ENCODE measurements around the gene PLEKHA7. TPM values are rescaled to one million over a fixed set of nuclear protein-coding genes. Genes with fewer than 3 reads are reported as not detected.

Gene PLEKHA7
- total and polyA plus RNA-seq, 5 donors: 16.2 to 44.6 (median 33.8) TPM

DNA sequence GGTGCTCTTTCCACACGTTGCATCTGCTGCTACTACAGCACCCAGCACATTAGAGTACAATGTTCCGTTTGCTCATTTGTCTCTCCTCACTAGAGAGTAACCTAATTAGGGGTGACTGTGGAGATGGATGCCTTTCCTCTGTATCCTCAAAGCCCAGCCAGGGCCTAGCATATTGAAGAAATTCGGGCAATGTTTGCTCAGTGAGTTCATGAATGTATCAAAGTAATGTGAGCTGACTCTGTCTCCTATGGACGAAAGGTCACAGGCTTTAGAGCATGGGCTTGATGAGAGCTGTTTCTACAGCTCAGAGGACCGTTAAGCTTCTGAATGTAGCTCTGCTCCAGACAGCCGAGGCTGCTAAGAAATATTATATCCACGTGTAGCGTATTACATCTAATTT lies 208.3 kb downstream of the PLEKHA7 start:
- no peak for DNase-seq
- intact Hi-C loops (cut with DNase I): no loop called here
- 69% methylated on average over 8 of the region's 8 CpGs for WGBS
- Histone ChIP-seq H3K9me3 (ENCODE audit: control insufficient read depth, low read length) (no peaks in the 10 kb centered on the region), H3K4me3 (ENCODE audit: low read length) (no peak overlapping the region), H3K4me1 (ENCODE audit: control insufficient read depth, insufficient read depth, low read length) (peaks cover 31% of the 10 kb centered on the region), H3K27ac (ENCODE audit: low read length) (no peak overlapping the region), H3K27me3 (ENCODE audit: control insufficient read depth, insufficient read depth) (no peaks in the 10 kb centered on the region)
- ATAC-seq: no peak

DNA sequence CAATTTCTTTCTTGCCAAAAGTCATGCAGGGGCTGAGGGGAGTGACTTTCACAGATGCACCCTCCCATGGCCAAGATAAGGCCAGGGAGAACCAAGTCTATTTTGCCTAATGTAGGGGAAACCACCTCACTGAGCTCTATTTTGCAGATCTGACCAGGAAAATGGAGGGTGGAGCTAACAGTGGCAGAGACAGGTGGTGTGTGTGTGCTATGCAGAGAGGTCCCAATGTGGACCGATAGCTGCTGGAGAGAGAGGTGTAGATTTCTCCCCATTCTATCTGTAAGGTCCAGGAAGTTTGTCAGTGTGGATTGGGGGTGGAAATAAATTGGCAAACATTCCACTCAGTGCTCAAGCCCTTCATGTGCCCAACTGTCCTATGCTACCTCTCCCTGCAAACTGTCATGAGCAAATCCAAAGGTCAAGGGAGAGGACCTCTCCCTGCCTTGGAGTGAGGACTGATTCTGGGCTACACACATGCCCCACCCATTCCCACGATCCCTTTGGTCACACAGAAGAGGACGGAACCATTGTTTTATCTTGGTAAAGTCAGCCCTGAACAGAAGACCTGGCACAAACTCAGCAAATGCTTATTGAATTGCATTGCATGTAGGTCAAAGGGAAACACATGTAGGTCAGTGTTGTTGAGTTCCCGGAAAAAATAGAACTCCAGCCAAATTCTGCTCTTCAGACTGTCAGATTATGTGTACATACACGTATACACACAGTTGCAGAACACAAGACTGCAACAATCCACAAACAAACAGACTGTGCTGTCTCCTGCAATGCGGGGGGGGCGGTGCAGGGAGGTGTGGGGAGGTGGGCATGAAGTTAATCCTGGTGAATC lies 209.9 kb downstream of the PLEKHA7 start:
- WGBS: 31% methylated on average over 7 of the region's 7 CpGs

DNA sequence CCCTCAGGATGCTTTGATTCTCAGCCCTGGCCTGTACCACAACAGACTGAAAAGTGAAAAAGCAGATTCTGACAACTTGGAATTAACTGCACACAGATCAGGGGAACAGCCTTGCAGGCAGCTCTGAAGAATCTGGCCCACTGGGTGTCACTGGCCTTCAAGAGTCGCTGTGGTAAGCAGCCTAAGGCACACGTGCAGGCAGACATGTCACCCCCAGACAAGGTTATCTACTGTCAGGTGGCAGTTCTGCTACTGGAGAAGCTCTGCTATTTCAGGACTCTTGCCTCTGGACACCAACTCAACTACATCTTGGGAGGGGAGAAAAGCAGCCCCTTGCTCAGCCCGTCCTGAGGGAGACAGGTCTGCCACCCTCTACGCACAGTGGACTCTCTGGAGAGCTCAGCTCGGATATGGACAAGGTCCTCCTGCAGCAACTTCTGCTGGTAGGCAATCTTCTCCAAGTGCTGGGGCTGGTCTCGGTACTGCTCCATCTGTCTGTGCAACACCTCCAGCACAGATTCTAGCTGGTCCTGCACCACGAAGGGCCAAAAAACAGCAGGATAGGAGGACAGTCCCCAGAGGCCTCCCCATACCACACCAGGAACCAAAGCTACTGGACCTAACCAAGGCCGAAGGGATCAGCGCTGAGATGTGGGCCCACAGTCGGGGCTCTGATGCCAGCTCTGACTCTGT lies 212.8 kb downstream of the PLEKHA7 start:
- 75% methylated on average over 10 of the region's 10 CpGs for WGBS
- ATAC-seq (peak; percentile 15 to 38), DNase-seq (no peak)
- no peak overlapping the region for H3K27ac ChIP-seq (ENCODE audit: low read length)
- intact Hi-C loops (cut with DNase I): no loop called here
- no peaks in the 10 kb centered on the region for H3K9me3 ChIP-seq (ENCODE audit: control insufficient read depth, low read length)
- peaks cover 20% of the 10 kb centered on the region for H3K4me1 ChIP-seq (ENCODE audit: control insufficient read depth, insufficient read depth, low read length)
- H3K4me3 ChIP-seq (ENCODE audit: low read length): no peak overlapping the region
- no peaks in the 10 kb centered on the region for H3K27me3 ChIP-seq (ENCODE audit: control insufficient read depth, insufficient read depth)

More for the DNA sequence above, 209.9 kb downstream of the PLEKHA7 start:
- H3K4me1 ChIP-seq (ENCODE audit: control insufficient read depth, insufficient read depth, low read length): peaks cover 24% of the 10 kb centered on the region
- H3K4me3 ChIP-seq (ENCODE audit: low read length): no peak overlapping the region
- intact Hi-C loops (cut with DNase I): no loop called here
- H3K9me3 ChIP-seq (ENCODE audit: control insufficient read depth, low read length): no peaks in the 10 kb centered on the region
- DNase-seq (no peak), ATAC-seq (peak; percentile 55 to 74)
- no peaks in the 10 kb centered on the region for H3K27me3 ChIP-seq (ENCODE audit: control insufficient read depth, insufficient read depth)
- peak overlapping the region; percentile 43 for H3K27ac ChIP-seq (ENCODE audit: low read length)

DNA sequence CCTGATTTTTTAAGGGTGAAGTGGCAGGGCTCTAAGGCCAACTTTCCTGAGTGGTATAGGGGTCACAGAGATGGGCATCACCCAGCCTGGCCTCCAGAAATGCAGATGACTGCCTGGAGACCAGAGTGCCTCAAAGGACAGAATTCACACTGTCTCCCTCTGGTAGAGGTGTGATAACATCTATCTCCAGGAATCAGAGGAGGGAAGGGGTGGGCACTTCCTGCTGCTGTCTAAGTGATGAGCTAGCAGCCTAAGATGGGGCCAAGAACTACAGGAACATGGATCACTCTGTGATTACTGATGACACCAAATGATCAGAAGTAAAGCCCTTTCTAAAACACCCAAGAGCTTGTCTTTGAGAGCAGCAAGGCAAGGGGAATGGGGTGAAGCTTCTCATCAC lies 213.8 kb downstream of the PLEKHA7 start:
- Histone ChIP-seq H3K27ac (ENCODE audit: low read length) (no peak overlapping the region), H3K4me3 (ENCODE audit: low read length) (no peak overlapping the region), H3K27me3 (ENCODE audit: control insufficient read depth, insufficient read depth) (no peaks in the 10 kb centered on the region), H3K4me1 (ENCODE audit: control insufficient read depth, insufficient read depth, low read length) (peaks cover 14% of the 10 kb centered on the region), H3K9me3 (ENCODE audit: control insufficient read depth, low read length) (no peaks in the 10 kb centered on the region)
- DNase-seq (no peak), ATAC-seq (no peak)
- intact Hi-C loops (cut with DNase I): no loop called here

DNA sequence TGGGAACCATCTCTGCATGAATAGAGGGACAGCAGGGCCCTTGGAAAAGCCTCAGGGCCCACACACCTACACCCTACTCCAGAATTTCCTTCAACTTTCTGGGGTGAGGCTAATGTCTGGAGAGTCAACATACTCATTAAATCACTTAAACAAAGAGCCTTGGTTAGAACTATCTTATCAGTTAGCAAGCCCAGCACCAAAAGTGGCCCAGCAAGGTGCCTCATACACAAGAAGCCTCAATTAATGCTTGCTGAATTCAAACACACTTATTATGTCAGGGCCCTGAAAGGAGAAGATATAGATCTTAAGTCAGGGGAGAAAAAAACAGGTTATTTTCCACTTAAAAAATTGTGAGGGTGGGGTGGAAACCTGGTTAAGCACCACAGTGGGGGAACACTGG lies 214.3 kb downstream of the PLEKHA7 start:
- Histone ChIP-seq H3K4me3 (ENCODE audit: low read length) (no peak overlapping the region), H3K4me1 (ENCODE audit: control insufficient read depth, insufficient read depth, low read length) (peaks cover 13% of the 10 kb centered on the region), H3K27ac (ENCODE audit: low read length) (no peak overlapping the region), H3K9me3 (ENCODE audit: control insufficient read depth, low read length) (no peaks in the 10 kb centered on the region), H3K27me3 (ENCODE audit: control insufficient read depth, insufficient read depth) (no peaks in the 10 kb centered on the region)
- ATAC-seq: no peak
- DNase-seq: no peak
- intact Hi-C loops (cut with DNase I): no loop called here

DNA sequence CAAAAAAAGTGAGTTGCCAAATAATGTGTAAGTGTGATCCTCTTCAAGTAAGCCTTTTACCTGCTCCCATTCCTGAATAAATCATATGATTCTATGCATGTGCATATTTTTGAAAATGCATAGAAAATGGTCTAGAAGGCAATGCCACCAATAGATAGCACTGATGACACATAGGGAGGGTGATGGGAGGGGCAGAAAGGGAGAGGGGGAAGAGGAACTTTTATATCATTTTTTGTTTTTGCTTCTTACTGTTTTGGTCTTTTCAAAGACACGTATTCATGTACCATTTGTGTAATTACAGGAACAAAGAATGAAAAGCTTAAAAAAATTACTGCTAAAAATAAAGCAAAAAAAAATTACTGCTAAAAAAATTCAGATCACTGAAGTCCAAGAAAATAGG lies 215.0 kb downstream of the PLEKHA7 start:
- 56% methylated on average over 1 of the region's 1 CpG for WGBS
- ATAC-seq: no peak
- Histone ChIP-seq H3K4me1 (ENCODE audit: control insufficient read depth, insufficient read depth, low read length) (peaks cover 6% of the 10 kb centered on the region), H3K4me3 (ENCODE audit: low read length) (no peak overlapping the region), H3K9me3 (ENCODE audit: control insufficient read depth, low read length) (no peaks in the 10 kb centered on the region), H3K27ac (ENCODE audit: low read length) (no peak overlapping the region), H3K27me3 (ENCODE audit: control insufficient read depth, insufficient read depth) (no peaks in the 10 kb centered on the region)
- intact Hi-C loops (cut with DNase I): no loop called here
- no peak for DNase-seq

DNA sequence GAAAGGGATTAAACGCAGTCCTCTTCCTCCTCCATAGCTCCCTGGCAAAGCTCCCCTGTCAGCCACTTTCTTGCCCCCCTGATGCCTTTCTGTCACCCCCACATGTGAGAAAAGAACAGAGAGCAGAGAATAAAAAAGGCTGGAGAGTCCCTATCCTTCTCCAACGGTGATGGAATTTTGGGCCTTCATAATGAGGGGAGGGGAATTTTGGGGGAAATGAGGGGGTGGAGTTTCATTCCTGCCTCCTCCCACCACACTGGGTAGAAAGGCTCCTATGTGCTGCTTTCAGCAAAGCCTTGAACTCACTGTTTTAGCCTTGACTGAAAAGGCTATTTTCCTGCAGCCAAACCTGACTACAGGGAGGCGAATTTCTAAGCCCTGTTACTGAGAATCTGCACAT lies 216.4 kb downstream of the PLEKHA7 start:
- 61% methylated on average over 3 of the region's 3 CpGs for WGBS
- ATAC-seq: no peak

DNA sequence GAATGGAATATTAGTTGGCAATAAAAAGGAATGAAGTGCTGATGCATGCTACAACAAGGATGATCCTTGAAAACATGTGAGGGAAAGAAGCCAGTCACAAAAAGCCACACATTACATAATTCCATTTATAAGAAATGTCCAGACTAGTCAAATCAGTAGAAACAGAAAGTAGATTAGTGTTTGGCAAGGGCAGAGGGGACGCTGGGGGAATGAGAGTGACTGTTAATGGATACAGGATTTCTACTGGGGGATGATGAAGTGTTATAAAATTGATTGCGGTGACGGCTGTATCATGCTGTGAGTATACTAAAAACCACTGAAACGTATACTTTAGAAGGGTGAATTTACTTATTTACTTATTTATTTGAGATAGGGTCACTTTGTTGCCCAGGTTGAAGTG lies 217.9 kb downstream of the PLEKHA7 start:
- DNase-seq (no peak), ATAC-seq (no peak)
- Histone ChIP-seq H3K9me3 (ENCODE audit: control insufficient read depth, low read length) (no peaks in the 10 kb centered on the region), H3K27ac (ENCODE audit: low read length) (no peak overlapping the region), H3K4me3 (ENCODE audit: low read length) (no peak overlapping the region), H3K4me1 (ENCODE audit: control insufficient read depth, insufficient read depth, low read length) (peaks cover 8% of the 10 kb centered on the region), H3K27me3 (ENCODE audit: control insufficient read depth, insufficient read depth) (no peaks in the 10 kb centered on the region)
- 69% methylated on average over 4 of the region's 4 CpGs for WGBS
- intact Hi-C loops (cut with DNase I): no loop called here

More for the DNA sequence above, 216.4 kb downstream of the PLEKHA7 start:
- no peak overlapping the region for H3K27ac ChIP-seq (ENCODE audit: low read length)
- DNase-seq: no peak
- no peak overlapping the region for H3K4me3 ChIP-seq (ENCODE audit: low read length)
- no peaks in the 10 kb centered on the region for H3K27me3 ChIP-seq (ENCODE audit: control insufficient read depth, insufficient read depth)
- intact Hi-C loops (cut with DNase I): no loop called here
- H3K4me1 ChIP-seq (ENCODE audit: control insufficient read depth, insufficient read depth, low read length): peaks cover 7% of the 10 kb centered on the region
- no peaks in the 10 kb centered on the region for H3K9me3 ChIP-seq (ENCODE audit: control insufficient read depth, low read length)

DNA sequence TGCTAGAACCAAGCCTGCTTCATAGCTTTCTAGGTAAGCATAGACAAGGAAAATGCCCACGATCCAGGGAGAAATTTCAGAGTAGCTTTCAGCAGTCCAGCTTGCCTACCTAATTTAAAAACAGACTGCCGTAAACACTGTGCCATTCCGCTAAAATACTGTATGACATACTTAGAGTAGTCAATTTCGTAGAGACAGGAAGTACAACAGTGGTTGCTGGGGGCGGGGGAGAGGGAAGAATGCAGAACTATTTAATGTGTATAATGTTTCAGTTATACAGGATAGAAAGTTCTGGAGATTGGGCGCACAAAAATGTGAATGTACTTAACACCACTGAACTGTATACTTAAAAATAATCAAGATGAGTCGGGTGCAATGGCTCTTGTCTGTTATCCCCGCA lies 219.1 kb downstream of the PLEKHA7 start:
- intact Hi-C loops (cut with DNase I): no loop called here
- Histone ChIP-seq H3K4me1 (ENCODE audit: control insufficient read depth, insufficient read depth, low read length) (peaks cover 14% of the 10 kb centered on the region), H3K9me3 (ENCODE audit: control insufficient read depth, low read length) (no peaks in the 10 kb centered on the region), H3K27ac (ENCODE audit: low read length) (no peak overlapping the region), H3K4me3 (ENCODE audit: low read length) (no peak overlapping the region), H3K27me3 (ENCODE audit: control insufficient read depth, insufficient read depth) (no peaks in the 10 kb centered on the region)
- DNase-seq (no peak), ATAC-seq (no peak)
- WGBS: 72% methylated on average over 8 of the region's 8 CpGs

DNA sequence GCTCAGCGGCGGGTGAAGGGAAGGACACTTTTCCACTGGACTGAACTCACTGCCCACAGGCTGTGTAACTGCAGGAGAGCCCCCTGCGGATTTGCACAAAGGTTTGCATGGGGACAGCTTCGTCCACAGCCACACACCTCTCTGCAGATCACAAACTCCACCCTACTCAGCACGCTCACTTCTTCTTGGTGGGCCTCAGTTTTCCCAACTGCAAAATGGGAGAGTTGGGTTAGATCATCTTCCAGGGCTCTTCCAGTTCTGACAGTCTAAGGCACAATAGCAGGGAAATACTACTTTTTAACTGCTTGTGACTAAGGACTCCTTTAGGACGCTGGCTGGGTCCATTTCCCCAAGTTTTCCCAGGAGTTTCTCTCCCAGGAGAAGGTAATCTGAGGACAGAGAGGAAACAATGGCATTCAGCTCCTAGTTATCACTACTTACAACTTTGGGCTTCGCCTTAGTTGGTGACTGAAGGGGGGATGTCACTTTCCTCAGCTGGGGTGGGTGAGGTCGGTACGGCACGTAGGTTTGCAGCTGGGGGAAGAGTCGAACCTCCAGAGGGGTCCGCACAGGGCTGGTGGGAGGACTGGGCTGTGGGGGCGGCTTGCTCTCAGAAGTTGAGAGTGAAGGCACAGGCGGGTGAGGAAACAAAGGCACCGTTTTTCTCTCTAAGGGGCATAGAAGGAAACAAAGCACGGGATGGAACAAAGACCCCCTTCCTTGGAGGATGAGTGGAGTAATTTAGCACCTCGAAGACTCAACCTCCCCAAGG lies 220.0 kb downstream of the PLEKHA7 start:
- peaks cover 17% of the 10 kb centered on the region for H3K4me1 ChIP-seq (ENCODE audit: control insufficient read depth, insufficient read depth, low read length)
- intact Hi-C loops (cut with DNase I): loop anchor here in 1 of 4 donors (5.0 kb wide), 1 partner anchor 88 kb away; no protein-coding TSS in a partner anchor
- no peaks in the 10 kb centered on the region for H3K9me3 ChIP-seq (ENCODE audit: control insufficient read depth, low read length)
- WGBS: 86% methylated on average over 17 of the region's 17 CpGs
- DNase-seq (no peak), ATAC-seq (no peak)
- no peak overlapping the region for H3K27ac ChIP-seq (ENCODE audit: low read length)
- no peak overlapping the region for H3K4me3 ChIP-seq (ENCODE audit: low read length)
- H3K27me3 ChIP-seq (ENCODE audit: control insufficient read depth, insufficient read depth): no peaks in the 10 kb centered on the region

DNA sequence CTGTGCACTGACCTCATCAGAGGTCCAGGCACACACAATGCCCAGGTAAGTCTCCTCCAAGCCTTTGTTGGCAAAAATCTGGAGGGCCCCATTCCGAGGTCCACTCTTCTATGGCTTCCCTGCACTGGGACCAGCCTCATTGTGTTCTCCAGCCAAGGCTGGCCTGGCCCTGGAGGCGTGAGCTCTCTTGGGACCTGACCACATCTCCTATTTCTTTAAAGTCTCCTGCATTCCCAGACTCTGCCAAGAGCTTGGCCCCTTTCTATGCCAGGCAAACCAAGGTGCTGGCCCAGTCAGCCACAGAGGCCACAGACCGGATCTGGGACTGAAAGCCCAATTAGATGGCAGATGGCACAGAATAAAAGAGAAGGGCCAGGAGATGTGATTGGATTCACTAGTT lies 220.7 kb downstream of the PLEKHA7 start:
- no peaks in the 10 kb centered on the region for H3K27me3 ChIP-seq (ENCODE audit: control insufficient read depth, insufficient read depth)
- peaks cover 20% of the 10 kb centered on the region for H3K4me1 ChIP-seq (ENCODE audit: control insufficient read depth, insufficient read depth, low read length)
- DNase-seq: no peak

More for the DNA sequence above, 220.7 kb downstream of the PLEKHA7 start:
- no peaks in the 10 kb centered on the region for H3K9me3 ChIP-seq (ENCODE audit: control insufficient read depth, low read length)
- no peak overlapping the region for H3K27ac ChIP-seq (ENCODE audit: low read length)
- intact Hi-C loops (cut with DNase I): loop anchor here in 1 of 4 donors (5.0 kb wide), 1 partner anchor 89 kb away; no protein-coding TSS in a partner anchor
- ATAC-seq: no peak
- no peak overlapping the region for H3K4me3 ChIP-seq (ENCODE audit: low read length)
- WGBS: 84% methylated on average over 3 of the region's 3 CpGs

Measured in right cardiac atrium (tissue), 5 donors.